ENCODE data around the gene PPFIA1. TPM values are rescaled to one million over a fixed set of nuclear protein-coding genes. Genes with fewer than 3 reads are reported as not detected.

PPFIA1 gene
- total RNA-seq, 2 experiments from 2014 or later = 34.3 to 42.0 TPM

DNA sequence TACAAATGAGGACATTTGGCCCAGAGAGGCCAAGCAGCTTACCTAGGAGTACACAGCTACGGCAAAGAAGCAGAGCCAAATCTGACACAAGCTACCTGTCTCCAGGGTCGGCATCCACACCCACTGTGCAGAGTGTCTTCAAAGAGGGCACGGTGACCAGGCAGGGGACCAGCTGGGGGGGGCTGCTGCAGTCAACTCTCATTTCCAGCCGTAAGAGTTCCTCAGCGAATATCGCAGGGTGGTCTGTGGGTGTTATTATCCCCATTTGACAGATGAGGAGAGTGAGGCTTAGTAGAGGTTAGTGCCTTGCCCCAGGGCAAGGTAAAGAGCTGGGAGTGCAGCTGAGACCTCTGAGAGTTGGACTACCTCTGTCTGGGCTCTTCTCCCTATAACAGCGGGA is 7.1 kb upstream of the PPFIA1 start:
- no peaks in the 10 kb centered on the region for H3K36me3 ChIP-seq (ENCODE audit: insufficient read depth, low read length)
- DNase-seq (no peak), ATAC-seq (ENCODE audit: poor library complexity) (no peak)
- H3K27ac ChIP-seq (ENCODE audit: low read depth in 1 of 2, low read length in 2 of 2) = no peak overlapping the region
- Mint-ChIP-seq H3K36me3 (ENCODE audit: low read depth) (no peaks in the 10 kb centered on the region), H3K4me3 (no peak overlapping the region), H3K4me1 (ENCODE audit: low read depth) (no peaks in the 10 kb centered on the region), H3K27ac (no peak overlapping the region), H3K27me3 (peaks cover 19% of the 10 kb centered on the region), H3K9me3 (no peaks in the 10 kb centered on the region)
- no peak overlapping the region for H3K4me3 ChIP-seq (ENCODE audit: low read length)
- ChIA-PET CTCF (no interaction called here), POLR2A (no interaction called here)
- no peaks in the 10 kb centered on the region for H3K9me3 ChIP-seq (ENCODE audit: control insufficient read depth in 1 of 2, insufficient read depth in 1 of 2, low read length in 2 of 2)
- H3K27me3 ChIP-seq (ENCODE audit: control insufficient read depth in 1 of 2, insufficient read depth in 2 of 2, low read length in 2 of 2) = peaks cover 5 to 7% of the 10 kb centered on the region in 2 experiments
- TF ChIP-seq, protein P1, sequence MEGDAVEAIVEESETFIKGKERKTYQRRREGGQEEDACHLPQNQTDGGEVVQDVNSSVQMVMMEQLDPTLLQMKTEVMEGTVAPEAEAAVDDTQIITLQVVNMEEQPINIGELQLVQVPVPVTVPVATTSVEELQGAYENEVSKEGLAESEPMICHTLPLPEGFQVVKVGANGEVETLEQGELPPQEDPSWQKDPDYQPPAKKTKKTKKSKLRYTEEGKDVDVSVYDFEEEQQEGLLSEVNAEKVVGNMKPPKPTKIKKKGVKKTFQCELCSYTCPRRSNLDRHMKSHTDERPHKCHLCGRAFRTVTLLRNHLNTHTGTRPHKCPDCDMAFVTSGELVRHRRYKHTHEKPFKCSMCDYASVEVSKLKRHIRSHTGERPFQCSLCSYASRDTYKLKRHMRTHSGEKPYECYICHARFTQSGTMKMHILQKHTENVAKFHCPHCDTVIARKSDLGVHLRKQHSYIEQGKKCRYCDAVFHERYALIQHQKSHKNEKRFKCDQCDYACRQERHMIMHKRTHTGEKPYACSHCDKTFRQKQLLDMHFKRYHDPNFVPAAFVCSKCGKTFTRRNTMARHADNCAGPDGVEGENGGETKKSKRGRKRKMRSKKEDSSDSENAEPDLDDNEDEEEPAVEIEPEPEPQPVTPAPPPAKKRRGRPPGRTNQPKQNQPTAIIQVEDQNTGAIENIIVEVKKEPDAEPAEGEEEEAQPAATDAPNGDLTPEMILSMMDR (IDR thresholded peaks at IDR 0.05) = no peak
- no peaks in the 10 kb centered on the region for H3K4me1 ChIP-seq (ENCODE audit: insufficient read depth, low read length)
- intact Hi-C loops (cut with DNase I, micrococcal nuclease) = no loop called here

DNA sequence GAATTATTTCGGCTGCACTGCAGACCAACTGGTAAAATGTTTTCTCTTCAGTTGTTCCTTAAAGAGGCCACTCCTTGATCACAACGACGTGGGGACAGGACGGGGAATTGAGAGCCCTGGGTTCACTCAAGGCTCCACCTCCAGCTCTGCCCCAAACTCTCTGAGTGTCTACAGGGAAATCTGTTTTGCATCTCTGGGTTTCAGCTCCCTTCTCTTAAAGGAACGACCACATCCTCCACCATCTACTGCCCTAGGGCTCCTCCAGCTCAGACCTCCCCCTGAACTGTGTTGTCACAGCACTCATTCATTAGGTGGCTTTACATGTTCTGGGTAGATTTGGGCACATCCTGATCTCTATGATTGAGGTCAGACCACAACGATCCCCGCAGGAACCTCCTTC is 5.1 kb upstream of the PPFIA1 start:
- H3K27ac ChIP-seq (ENCODE audit: low read depth in 1 of 2, low read length in 2 of 2) = no peak overlapping the region
- TF ChIP-seq, protein P1 (IDR thresholded peaks at IDR 0.05) = no peak
- Mint-ChIP-seq H3K27ac (no peak overlapping the region), H3K4me3 (no peak overlapping the region), H3K36me3 (ENCODE audit: low read depth) (peaks cover 4% of the 10 kb centered on the region), H3K9me3 (no peaks in the 10 kb centered on the region), H3K27me3 (peaks cover 19% of the 10 kb centered on the region), H3K4me1 (ENCODE audit: low read depth) (peaks cover 11% of the 10 kb centered on the region)
- ATAC-seq (ENCODE audit: poor library complexity) (no peak), DNase-seq (no peak)
- H3K36me3 ChIP-seq (ENCODE audit: insufficient read depth, low read length) = no peaks in the 10 kb centered on the region
- H3K9me3 ChIP-seq (ENCODE audit: control insufficient read depth in 1 of 2, insufficient read depth in 1 of 2, low read length in 2 of 2) = no peaks in the 10 kb centered on the region
- no peak overlapping the region for H3K4me3 ChIP-seq (ENCODE audit: low read length)
- peaks cover 5 to 7% of the 10 kb centered on the region in 2 experiments for H3K27me3 ChIP-seq (ENCODE audit: control insufficient read depth in 1 of 2, insufficient read depth in 2 of 2, low read length in 2 of 2)
- ChIA-PET CTCF (interaction anchor here (1.1 kb wide), 1 partner anchor 45 kb away, joined by 4 read pairs; no protein-coding TSS in a partner anchor), POLR2A (no interaction called here)
- intact Hi-C loops (cut with DNase I, micrococcal nuclease) = loop anchor here in 1 of 2 experiments (5.0 kb wide), 1 partner anchor 1182 kb away; the partner anchor contains the start of gene DHCR7
- peaks cover 11% of the 10 kb centered on the region for H3K4me1 ChIP-seq (ENCODE audit: insufficient read depth, low read length)

DNA sequence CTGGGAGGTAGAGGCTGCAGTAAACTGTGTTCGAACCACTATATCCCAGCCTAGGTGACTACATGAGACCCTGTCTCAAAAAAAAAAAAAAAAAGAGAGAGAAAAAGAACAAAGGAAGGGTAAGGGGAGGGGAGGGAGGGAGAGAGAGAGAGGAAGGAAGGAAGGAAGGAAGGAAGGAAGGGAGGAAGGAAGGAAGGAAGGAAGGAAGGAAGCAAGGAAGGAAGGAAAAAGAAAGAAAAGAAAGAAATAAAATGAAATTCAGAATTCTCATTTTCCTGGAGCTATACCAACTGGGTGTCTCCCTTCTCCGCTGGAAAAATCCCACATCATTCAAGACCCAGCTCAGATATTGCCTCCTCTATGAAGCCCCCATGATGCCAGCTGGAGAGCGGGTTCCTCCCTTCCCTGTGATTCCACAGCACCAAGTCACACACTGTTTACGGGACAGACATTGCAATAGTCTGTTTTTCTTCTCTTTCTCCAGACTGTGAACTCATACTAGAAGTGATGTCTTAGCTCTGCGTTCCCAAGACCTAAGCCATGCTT is 3.0 kb upstream of the PPFIA1 start:
- Mint-ChIP-seq H3K9me3 (no peaks in the 10 kb centered on the region), H3K27me3 (peaks cover 19% of the 10 kb centered on the region), H3K36me3 (ENCODE audit: low read depth) (peaks cover 4% of the 10 kb centered on the region), H3K4me3 (peak overlapping the region; percentile 71), H3K4me1 (ENCODE audit: low read depth) (peaks cover 12% of the 10 kb centered on the region), H3K27ac (no peak overlapping the region)
- CTCF ChIA-PET = interaction anchor here (2.2 kb wide), 1 partner anchor 71 kb away, joined by 7 read pairs; no protein-coding TSS in a partner anchor
- H3K4me3 ChIP-seq (ENCODE audit: low read length) = no peak overlapping the region
- DNase-seq (no peak), ATAC-seq (ENCODE audit: poor library complexity) (no peak)
- peaks cover 2% of the 10 kb centered on the region for H3K36me3 ChIP-seq (ENCODE audit: insufficient read depth, low read length)
- intact Hi-C loops (cut with DNase I, micrococcal nuclease) = loop anchor here in 1 of 2 experiments (5.0 kb wide), 1 partner anchor 1180 kb away; the partner anchor contains the start of gene DHCR7
- H3K9me3 ChIP-seq (ENCODE audit: control insufficient read depth in 1 of 2, insufficient read depth in 1 of 2, low read length in 2 of 2) = no peaks in the 10 kb centered on the region
- H3K4me1 ChIP-seq (ENCODE audit: insufficient read depth, low read length) = peaks cover 24% of the 10 kb centered on the region
- no peak overlapping the region for H3K27ac ChIP-seq (ENCODE audit: low read depth in 1 of 2, low read length in 2 of 2)
- TF ChIP-seq, protein P1 (IDR thresholded peaks at IDR 0.05) = no peak
- H3K27me3 ChIP-seq (ENCODE audit: control insufficient read depth in 1 of 2, insufficient read depth in 2 of 2, low read length in 2 of 2) = peaks cover 5 to 7% of the 10 kb centered on the region in 2 experiments
- POLR2A ChIA-PET = no interaction called here
